Colon (tissue), 2 donors: ENCODE data around the gene EPHB3.

Experiments used
- FAIRE-seq: peaks from 2 replicates; lab custom pipeline; 2012; peaks lifted over from hg19 to GRCh38; lab: Jason Lieb, UNC
- donor health status: control.
- donor health status: control.

Gene EPHB3

GRCh38 chr3:184561061-184561912 lies at the start of gene EPHB3:
Gene EPHB3, plus strand, starts transcription at chr3:184561785. Its CDS starts 451 bp downstream, at chr3:184562236.
- peak; percentile 82 for FAIRE-seq

GRCh38 chr3:184512621-184513020 lies 49.0 kb upstream of the EPHB3 start:
- FAIRE-seq, result no peak

GRCh38 chr3:184513276-184514170 lies 48.1 kb upstream of the EPHB3 start:
- no peak for FAIRE-seq

GRCh38 chr3:184514171-184514490 lies 47.5 kb upstream of the EPHB3 start:
- no peak for FAIRE-seq

- FAIRE-seq, result peak; percentile 78
Observed at GRCh38 chr3:184523825-184524615, 37.6 kb upstream of the EPHB3 start.

- FAIRE-seq, result no peak
Observed at GRCh38 chr3:184524981-184525336, 36.6 kb upstream of the EPHB3 start.

GRCh38 chr3:184525337-184526087 lies 36.1 kb upstream of the EPHB3 start:
- no peak for FAIRE-seq

- FAIRE-seq, result no peak
Observed at GRCh38 chr3:184526088-184526433, 35.5 kb upstream of the EPHB3 start.

- no peak for FAIRE-seq
Observed at GRCh38 chr3:184531626-184532280, 29.8 kb upstream of the EPHB3 start.

GRCh38 chr3:184532940-184533732 lies 28.4 kb upstream of the EPHB3 start:
- FAIRE-seq, result no peak

GRCh38 chr3:184537885-184538665 lies 23.5 kb upstream of the EPHB3 start:
- no peak for FAIRE-seq

- FAIRE-seq, result no peak
Observed at GRCh38 chr3:184538666-184539431, 22.7 kb upstream of the EPHB3 start.

GRCh38 chr3:184539801-184540435 lies 21.7 kb upstream of the EPHB3 start:
- FAIRE-seq, result no peak

GRCh38 chr3:184540777-184541681 lies 20.6 kb upstream of the EPHB3 start:
- FAIRE-seq, result no peak

- FAIRE-seq, result no peak
Observed at GRCh38 chr3:184541886-184542562, 19.6 kb upstream of the EPHB3 start.

GRCh38 chr3:184542577-184542976 lies 19.0 kb upstream of the EPHB3 start:
- no peak for FAIRE-seq

- no peak for FAIRE-seq
Observed at GRCh38 chr3:184543256-184543655, 18.3 kb upstream of the EPHB3 start.
